H9 (cell line): ENCODE data around the gene TK2. TPM values are rescaled to one million over a fixed set of nuclear protein-coding genes. Genes with fewer than 3 reads are reported as not detected.

ENCODE experiments used
- DNase-seq: peaks from one replicate; pipeline ENCODE4 v3.0.0-alpha.2; 2017
- H2AFZ ChIP-seq: one replicate; pipeline ENCODE4 v1.6.1; 2013; ENCODE audit warnings: mild to moderate bottlenecking, low read length, control low read depth, moderate library complexity
- H2AK5ac ChIP-seq: 2 replicates; pipeline ENCODE4 v1.6.1; 2013; ENCODE audit warnings: low read length, control low read depth, mixed read lengths; ENCODE audit not compliant: insufficient read length
- H2BK120ac ChIP-seq: one replicate; pipeline ENCODE4 v1.6.1; 2013; ENCODE audit warnings: low read depth, mild to moderate bottlenecking, low read length, control low read depth, inconsistent platforms; ENCODE audit not compliant: poor library complexity, severe bottlenecking
- H2BK12ac ChIP-seq: 2 replicates; pipeline ENCODE4 v1.6.1; 2013; ENCODE audit warnings: low read length, control low read depth, mixed read lengths, low read depth; ENCODE audit not compliant: insufficient read length
- H2BK15ac ChIP-seq: 2 replicates; pipeline ENCODE4 v1.6.1; 2013; ENCODE audit warnings: low read depth, low read length, control low read depth
- H2BK20ac ChIP-seq: one replicate; pipeline ENCODE4 v1.6.1; 2013; ENCODE audit warnings: low read depth, mild to moderate bottlenecking, low read length, control low read depth, inconsistent platforms; ENCODE audit not compliant: poor library complexity, severe bottlenecking
- H2BK5ac ChIP-seq: 2 replicates; pipeline ENCODE4 v1.6.1; 2013; ENCODE audit warnings: low read length, control low read depth, mixed read lengths; ENCODE audit not compliant: insufficient read length
- H3K14ac ChIP-seq: 2 replicates; pipeline ENCODE4 v1.6.1; 2013; ENCODE audit warnings: low read length, control low read depth; ENCODE audit not compliant: insufficient read depth
- H3K18ac ChIP-seq: 2 replicates; pipeline ENCODE4 v1.6.1; 2013; ENCODE audit warnings: low read depth, mild to moderate bottlenecking, mixed read lengths, low read length, control low read depth; ENCODE audit not compliant: insufficient read length
- H3K23ac ChIP-seq: 2 replicates; pipeline ENCODE4 v1.6.1; 2013; ENCODE audit warnings: low read length, control low read depth, mixed read lengths, low read depth; ENCODE audit not compliant: insufficient read length
- H3K23me2 ChIP-seq: 2 replicates; pipeline ENCODE4 v1.6.1; 2013; ENCODE audit warnings: low read depth, mild to moderate bottlenecking, mixed read lengths, low read length, control low read depth; ENCODE audit not compliant: insufficient read length, poor library complexity, severe bottlenecking
- H3K27ac ChIP-seq: 2 replicates; pipeline ENCODE4 v1.5.1; 2013; ENCODE audit warnings: low read length, control low read depth, mixed read lengths, low read depth; ENCODE audit not compliant: insufficient read length
- H3K27me3 ChIP-seq: 2 replicates; pipeline ENCODE4 v1.6.1; 2013; ENCODE audit warnings: low read length, control low read depth, inconsistent platforms; ENCODE audit not compliant: insufficient read depth
- H3K4ac ChIP-seq: 2 replicates; pipeline ENCODE4 v1.6.1; 2013; ENCODE audit warnings: low read depth, mild to moderate bottlenecking, control low read depth, inconsistent platforms, low read length, moderate library complexity
- H3K4me1 ChIP-seq: 2 replicates; pipeline ENCODE4 v1.6.1; 2013; ENCODE audit warnings: low read length, control low read depth, inconsistent platforms; ENCODE audit not compliant: insufficient read depth
- H3K4me2 ChIP-seq: 2 replicates; pipeline ENCODE4 v1.6.1; 2013; ENCODE audit warnings: low read length, control low read depth, mixed read lengths; ENCODE audit not compliant: insufficient read length, insufficient read depth
- H3K56ac ChIP-seq: 2 replicates; pipeline ENCODE4 v1.6.1; 2013; ENCODE audit warnings: low read depth, mild to moderate bottlenecking, mixed read lengths, low read length, control low read depth; ENCODE audit not compliant: insufficient read length
- H3K79me1 ChIP-seq: 2 replicates; pipeline ENCODE4 v1.6.1; 2013; ENCODE audit warnings: low read depth, mild to moderate bottlenecking, moderate library complexity, low read length, control low read depth, inconsistent platforms; ENCODE audit not compliant: insufficient read depth, poor library complexity, severe bottlenecking
- H3K79me2 ChIP-seq: 2 replicates; pipeline ENCODE4 v1.6.1; 2013; ENCODE audit warnings: low read length, control low read depth, inconsistent platforms; ENCODE audit not compliant: insufficient read depth
- H3K9ac ChIP-seq: 2 replicates; pipeline ENCODE4 v1.6.1; 2013; ENCODE audit warnings: low read length, control low read depth, mixed read lengths; ENCODE audit not compliant: insufficient read length; ENCODE audit errors: extremely low read depth
- H3K9me3 ChIP-seq: one replicate; pipeline ENCODE4 v1.6.1; 2013; ENCODE audit warnings: low read depth, low read length, inconsistent platforms; ENCODE audit not compliant: control insufficient read depth
- H3T11ph ChIP-seq: one replicate; pipeline ENCODE4 v1.6.1; 2013; ENCODE audit warnings: mild to moderate bottlenecking, low read length, control low read depth, inconsistent platforms
- H4K20me1 ChIP-seq: one replicate; pipeline ENCODE4 v1.6.1; 2013; ENCODE audit not compliant: control insufficient read depth, insufficient read length, insufficient read depth
- H4K5ac ChIP-seq: 2 replicates; pipeline ENCODE4 v1.6.1; 2013; ENCODE audit warnings: low read depth, mild to moderate bottlenecking, mixed read lengths, low read length, control low read depth; ENCODE audit not compliant: insufficient read length
- H4K8ac ChIP-seq: replicated peaks from 2 replicates; pipeline ENCODE4 v1.6.1; 2013; ENCODE audit warnings: low read length, control low read depth, mixed read lengths, low read depth; ENCODE audit not compliant: insufficient read length
- H4K91ac ChIP-seq: 2 replicates; pipeline ENCODE4 v1.6.1; 2013; ENCODE audit warnings: low read depth, mild to moderate bottlenecking, moderate library complexity, mixed read lengths, low read length, control low read depth; ENCODE audit not compliant: insufficient read length
- H3K27ac Mint-ChIP-seq, 3 experiments: 2 replicates in 2 of 3; 3 replicates in 1 of 3; pipeline ENCODE4 v1.8.0; 2020 to 2021; ENCODE audit warnings: mixed read lengths in 3 of 3, mild to moderate bottlenecking in 1 of 3, moderate library complexity in 1 of 3
- H3K27me3 Mint-ChIP-seq: 2 replicates; pipeline ENCODE4 v1.8.0; 2021; ENCODE audit warnings: low read depth, mild to moderate bottlenecking, moderate library complexity, mixed read lengths
- H3K36me3 Mint-ChIP-seq, 3 experiments: 2 replicates in 2 of 3; 3 replicates in 1 of 3; pipeline ENCODE4 v1.8.0; 2020 to 2021; ENCODE audit warnings: low read depth in 3 of 3, mixed read lengths in 3 of 3; ENCODE audit not compliant: insufficient read depth in 1 of 3
- H3K4me1 Mint-ChIP-seq, 2 experiments: 2 replicates each; pipeline ENCODE4 v1.8.0; 2020; ENCODE audit warnings: mixed read lengths in 2 of 2
- H3K4me3 Mint-ChIP-seq, 2 experiments: 2 replicates in 1 of 2; 3 replicates in 1 of 2; pipeline ENCODE4 v1.8.0; 2020 to 2021; ENCODE audit warnings: mild to moderate bottlenecking in 2 of 2, mixed read lengths in 2 of 2, moderate library complexity in 1 of 2
- H3K9me3 Mint-ChIP-seq, 2 experiments: 2 replicates in 1 of 2; 3 replicates in 1 of 2; pipeline ENCODE4 v1.8.0; 2020; ENCODE audit warnings: mild to moderate bottlenecking in 2 of 2, mixed read lengths in 2 of 2, moderate library complexity in 1 of 2
- WGBS: extraction: QIAGEN DNeasy Blood & Tissue Kit; methylation state at CpG from one replicate; pipeline ENCODE4 v1.1.7; 2013; ENCODE audit warnings: missing lambda C conversion rate, low lambda C conversion rate, mixed read lengths; ENCODE audit not compliant: insufficient read length; ENCODE audit errors: extremely low coverage; 5-methylcytosine and 5-hydroxymethylcytosine counted together
- total RNA-seq: library from RNA; stranded (reverse); gene quantifications from 2 replicates; pipeline ENCODE4 v1.2.1, GENCODE V29; 2021
- TF ChIP-seq, protein P1 (sequence below): fragments of 200-600 bp; sonication (generic); conservative IDR thresholded peaks from 3 replicates; pipeline ENCODE4 v1.8.0; 2021; ENCODE audit warnings: antibody characterized with exemption, mild to moderate bottlenecking

TK2 gene
- total RNA-seq, 1 experiment from 2014 or later, result 5.2 TPM

DNA sequence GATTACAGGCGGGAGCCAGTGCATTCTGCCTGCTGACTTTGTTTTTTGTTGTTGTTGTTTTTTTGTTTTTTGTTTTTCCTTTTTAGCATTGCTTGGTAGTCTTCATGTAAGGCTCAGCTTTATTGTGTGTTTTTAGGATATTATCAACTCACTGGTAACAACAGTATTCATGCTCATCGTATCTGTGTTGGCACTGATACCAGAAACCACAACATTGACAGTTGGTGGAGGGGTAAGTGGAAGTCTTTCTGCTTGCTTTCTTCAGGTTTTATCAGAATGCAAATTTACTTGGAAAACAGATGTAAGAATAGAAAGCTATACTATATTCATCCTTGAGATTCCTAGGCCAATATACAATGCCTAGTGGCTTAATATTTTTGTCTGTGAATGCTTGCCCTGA lies 13.1 kb upstream of the TK2 start:
- Histone ChIP-seq H2AK5ac (no peak overlapping the region), H3K23me2 (no peaks in the 10 kb centered on the region), H2AFZ (no peak overlapping the region), H3K9ac (no peak overlapping the region), H3K4me2 (no peak overlapping the region), H3K79me1 (no peaks in the 10 kb centered on the region), H3T11ph (no peak overlapping the region), H2BK15ac (no peak overlapping the region), H3K27ac (no peak overlapping the region), H4K8ac (no peak overlapping the region), H2BK20ac (no peak overlapping the region), H3K4ac (no peak overlapping the region), H3K23ac (no peak overlapping the region), H3K18ac (no peak overlapping the region), H3K14ac (no peak overlapping the region), H3K9me3 (no peaks in the 10 kb centered on the region), H3K4me1 (no peaks in the 10 kb centered on the region), H3K27me3 (no peaks in the 10 kb centered on the region), H2BK120ac (no peak overlapping the region), H4K91ac (no peak overlapping the region), H2BK5ac (no peak overlapping the region), H4K5ac (no peak overlapping the region), H3K56ac (no peak overlapping the region), H2BK12ac (no peak overlapping the region), H4K20me1 (peaks cover 3% of the 10 kb centered on the region), H3K79me2 (no peaks in the 10 kb centered on the region)
- no peak overlapping the region for H3K4me3 Mint-ChIP-seq
- H3K27ac Mint-ChIP-seq, result no peak overlapping the region
- TF ChIP-seq, protein P1, sequence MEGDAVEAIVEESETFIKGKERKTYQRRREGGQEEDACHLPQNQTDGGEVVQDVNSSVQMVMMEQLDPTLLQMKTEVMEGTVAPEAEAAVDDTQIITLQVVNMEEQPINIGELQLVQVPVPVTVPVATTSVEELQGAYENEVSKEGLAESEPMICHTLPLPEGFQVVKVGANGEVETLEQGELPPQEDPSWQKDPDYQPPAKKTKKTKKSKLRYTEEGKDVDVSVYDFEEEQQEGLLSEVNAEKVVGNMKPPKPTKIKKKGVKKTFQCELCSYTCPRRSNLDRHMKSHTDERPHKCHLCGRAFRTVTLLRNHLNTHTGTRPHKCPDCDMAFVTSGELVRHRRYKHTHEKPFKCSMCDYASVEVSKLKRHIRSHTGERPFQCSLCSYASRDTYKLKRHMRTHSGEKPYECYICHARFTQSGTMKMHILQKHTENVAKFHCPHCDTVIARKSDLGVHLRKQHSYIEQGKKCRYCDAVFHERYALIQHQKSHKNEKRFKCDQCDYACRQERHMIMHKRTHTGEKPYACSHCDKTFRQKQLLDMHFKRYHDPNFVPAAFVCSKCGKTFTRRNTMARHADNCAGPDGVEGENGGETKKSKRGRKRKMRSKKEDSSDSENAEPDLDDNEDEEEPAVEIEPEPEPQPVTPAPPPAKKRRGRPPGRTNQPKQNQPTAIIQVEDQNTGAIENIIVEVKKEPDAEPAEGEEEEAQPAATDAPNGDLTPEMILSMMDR, result no peak
- WGBS, result no CpG with 5 or more reads among the region's 2 CpGs
- H3K9me3 Mint-ChIP-seq, result no peaks in the 10 kb centered on the region
- H3K27me3 Mint-ChIP-seq, result no peaks in the 10 kb centered on the region
- no peaks in the 10 kb centered on the region for H3K4me1 Mint-ChIP-seq
- DNase-seq, result no peak
- H3K36me3 Mint-ChIP-seq, result peaks cover 3 to 23% (median 20%) of the 10 kb centered on the region in 3 experiments; a peak in 5 of 7 replicates
